T-helper 2 cell treated with Interferon-gamma antibody and Interleukin-4, amounts not matched to agents 100 ng/mL and 5 ng/mL, for 36 hours (primary cell): ENCODE measurements around the gene PRICKLE4. TPM values are rescaled to one million over a fixed set of nuclear protein-coding genes. Genes with fewer than 3 reads are reported as not detected.

ENCODE experiments used
- intact Hi-C: fragments of 100-400 bp; cut with micrococcal nuclease; formaldehyde crosslinking; loops from one replicate; pipeline ENCODE4 v1.15.1; 2023
- total RNA-seq: library from RNA; stranded (reverse); gene quantifications from 2 replicates; pipeline ENCODE4 v1.2.3, GENCODE V29; 2022

PRICKLE4 gene, protein sequence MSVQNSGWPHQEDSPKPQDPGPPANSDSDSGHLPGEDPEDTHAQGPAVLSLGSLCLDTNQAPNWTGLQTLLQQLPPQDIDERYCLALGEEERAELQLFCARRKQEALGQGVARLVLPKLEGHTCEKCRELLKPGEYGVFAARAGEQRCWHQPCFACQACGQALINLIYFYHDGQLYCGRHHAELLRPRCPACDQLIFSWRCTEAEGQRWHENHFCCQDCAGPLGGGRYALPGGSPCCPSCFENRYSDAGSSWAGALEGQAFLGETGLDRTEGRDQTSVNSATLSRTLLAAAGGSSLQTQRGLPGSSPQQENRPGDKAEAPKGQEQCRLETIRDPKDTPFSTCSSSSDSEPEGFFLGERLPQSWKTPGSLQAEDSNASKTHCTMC
- total RNA-seq, result not detected in 2 replicates

DNA sequence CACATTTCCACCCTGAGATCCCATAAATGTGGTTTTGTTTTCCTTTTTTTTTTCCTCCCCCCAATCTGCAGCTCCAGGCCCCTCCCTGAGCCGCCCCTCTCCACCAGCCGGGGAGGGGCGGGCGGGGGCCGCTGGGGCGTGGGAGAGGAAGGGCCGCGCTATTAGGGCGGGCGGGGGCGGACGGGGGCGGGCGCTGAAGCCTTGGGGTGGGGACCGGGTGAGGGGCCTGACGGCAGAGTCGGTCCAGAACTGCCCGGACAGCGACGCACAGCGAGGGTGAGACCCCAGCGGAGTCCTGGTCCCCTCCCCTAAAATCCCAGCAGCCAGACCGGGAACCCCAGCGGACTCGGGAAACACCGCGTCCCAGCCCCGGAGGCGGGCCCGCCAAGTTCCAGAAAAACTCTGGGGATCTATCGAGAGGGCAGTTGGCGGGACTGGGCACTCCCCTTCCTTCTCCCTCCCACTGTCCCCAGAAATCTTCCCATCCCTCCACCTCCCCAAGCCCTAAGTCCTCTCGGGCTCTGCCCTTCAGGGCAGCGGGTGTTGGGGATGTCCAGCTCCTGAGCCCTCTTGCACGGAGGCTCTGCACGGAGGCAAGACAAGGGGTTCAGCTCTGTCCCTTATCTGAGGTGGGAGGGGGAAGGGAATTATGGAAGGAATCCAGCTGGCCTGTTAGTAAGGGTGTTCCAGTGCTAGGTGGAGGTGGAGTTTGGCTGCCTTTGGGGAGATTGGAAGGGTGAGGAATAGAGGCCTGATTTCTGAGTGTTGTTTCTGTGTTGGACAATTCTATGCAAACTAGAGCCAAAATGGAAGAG is at the start of gene PRICKLE4:
TSS of gene PRICKLE4 (plus strand) at position 232 of the 815 bp plus-strand sequence. CDS start 2,692 bp downstream, outside the sequence.
- intact Hi-C loops, result loop anchor here (1.0 kb wide), 5 partner anchors 45 to 437 kb away; partner anchors contain the start of genes MRPS10, TAF8 and TFEB

DNA sequence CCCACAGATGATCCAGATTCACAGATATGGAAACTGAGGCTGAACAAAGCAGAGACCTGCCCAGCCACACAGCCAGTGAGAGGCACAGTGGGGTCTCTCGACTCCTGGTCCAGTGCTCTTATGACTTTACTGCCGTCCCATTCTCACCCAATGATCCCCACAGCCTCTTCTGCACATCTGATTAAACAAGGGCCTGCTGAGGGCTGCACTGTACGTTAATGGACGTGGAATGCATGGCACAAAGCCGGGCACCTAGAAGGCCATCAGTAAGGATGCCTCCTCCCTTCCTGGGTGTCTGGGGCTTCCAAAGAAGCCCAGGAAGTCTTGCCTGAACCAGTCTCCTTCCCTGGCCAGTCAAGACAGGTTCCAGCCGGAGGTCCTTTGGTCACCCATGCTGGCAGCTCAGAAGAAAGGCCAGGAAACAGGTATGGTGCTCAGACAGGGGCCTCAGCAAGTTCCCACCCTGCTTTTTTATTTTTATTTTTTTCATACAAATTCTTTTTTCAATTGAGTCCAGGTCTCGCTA is 49.0 kb upstream of the PRICKLE4 start:
- intact Hi-C loops, result no loop called here

DNA sequence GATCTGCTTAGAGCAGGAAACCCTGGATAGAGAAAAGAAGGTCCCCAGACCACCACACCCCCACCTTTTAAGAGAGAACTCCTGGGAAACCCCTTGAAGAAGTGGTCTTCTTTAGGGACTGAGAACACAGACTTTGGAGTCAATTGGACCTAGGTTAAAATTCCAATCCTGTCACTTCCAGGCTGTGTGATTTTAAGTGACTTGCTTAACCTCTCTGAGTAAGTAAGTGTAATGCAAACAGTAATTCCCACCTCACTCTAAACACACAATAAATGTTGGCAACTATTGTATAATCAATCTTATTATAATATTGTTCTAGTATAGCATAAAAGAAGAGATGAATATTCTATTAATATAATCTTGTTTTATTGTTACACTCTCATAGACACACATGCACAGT is 48.4 kb upstream of the PRICKLE4 start:
- intact Hi-C loops, result no loop called here

DNA sequence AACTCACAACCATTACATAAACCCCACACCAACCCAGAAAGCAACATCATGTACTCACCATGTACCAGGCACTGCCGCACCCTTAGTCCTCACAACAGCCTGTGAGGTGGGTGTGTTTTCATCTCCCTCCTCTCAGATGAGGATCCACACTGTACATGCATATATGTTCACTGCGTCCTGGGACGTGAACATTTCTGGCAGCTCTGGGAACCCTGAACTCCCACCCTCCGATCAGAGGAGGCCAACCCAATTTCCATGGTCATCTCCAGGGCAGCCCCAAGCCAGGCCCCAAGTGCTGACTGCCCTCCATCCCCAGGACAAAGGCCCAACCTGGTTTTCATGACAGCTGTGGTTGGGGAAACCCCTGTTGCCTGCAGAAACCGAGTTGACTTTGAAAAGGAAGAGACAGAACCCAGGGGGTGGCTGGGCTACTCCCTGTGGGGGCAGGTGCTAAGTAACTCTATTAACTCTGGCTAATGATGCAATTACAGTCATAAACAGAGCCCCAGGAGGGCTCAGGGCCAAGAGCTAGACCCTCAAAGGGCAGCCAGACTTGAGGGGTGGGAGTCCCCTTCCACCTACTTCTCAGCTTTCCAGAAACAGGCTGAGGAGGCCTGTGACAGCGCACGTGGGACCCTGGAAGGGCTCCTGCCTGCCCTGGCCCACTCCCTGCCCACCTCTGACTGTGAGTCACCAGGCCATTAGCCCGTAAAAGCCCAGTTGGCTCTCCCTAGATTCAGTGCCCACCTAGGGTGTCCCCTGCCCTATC is 47.8 kb upstream of the PRICKLE4 start:
- intact Hi-C loops, result no loop called here

DNA sequence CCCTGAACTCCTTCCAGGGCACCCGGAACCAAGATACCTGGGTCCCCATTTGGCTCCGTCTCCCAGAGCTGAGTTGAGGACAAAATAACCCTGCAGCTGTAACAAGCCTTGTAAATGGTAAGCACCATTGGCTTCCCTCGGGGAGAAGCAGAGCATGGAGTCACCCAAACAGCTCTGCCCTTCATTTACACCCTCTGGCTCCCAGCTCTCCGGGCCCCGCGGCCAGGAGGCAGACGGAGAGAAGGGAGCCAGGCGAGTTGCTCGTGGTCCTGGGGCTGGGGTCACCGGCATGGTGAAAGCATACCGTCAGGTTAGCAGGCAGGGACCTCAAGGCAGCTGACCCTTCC is 47.2 kb upstream of the PRICKLE4 start:
- intact Hi-C loops, result no loop called here

DNA sequence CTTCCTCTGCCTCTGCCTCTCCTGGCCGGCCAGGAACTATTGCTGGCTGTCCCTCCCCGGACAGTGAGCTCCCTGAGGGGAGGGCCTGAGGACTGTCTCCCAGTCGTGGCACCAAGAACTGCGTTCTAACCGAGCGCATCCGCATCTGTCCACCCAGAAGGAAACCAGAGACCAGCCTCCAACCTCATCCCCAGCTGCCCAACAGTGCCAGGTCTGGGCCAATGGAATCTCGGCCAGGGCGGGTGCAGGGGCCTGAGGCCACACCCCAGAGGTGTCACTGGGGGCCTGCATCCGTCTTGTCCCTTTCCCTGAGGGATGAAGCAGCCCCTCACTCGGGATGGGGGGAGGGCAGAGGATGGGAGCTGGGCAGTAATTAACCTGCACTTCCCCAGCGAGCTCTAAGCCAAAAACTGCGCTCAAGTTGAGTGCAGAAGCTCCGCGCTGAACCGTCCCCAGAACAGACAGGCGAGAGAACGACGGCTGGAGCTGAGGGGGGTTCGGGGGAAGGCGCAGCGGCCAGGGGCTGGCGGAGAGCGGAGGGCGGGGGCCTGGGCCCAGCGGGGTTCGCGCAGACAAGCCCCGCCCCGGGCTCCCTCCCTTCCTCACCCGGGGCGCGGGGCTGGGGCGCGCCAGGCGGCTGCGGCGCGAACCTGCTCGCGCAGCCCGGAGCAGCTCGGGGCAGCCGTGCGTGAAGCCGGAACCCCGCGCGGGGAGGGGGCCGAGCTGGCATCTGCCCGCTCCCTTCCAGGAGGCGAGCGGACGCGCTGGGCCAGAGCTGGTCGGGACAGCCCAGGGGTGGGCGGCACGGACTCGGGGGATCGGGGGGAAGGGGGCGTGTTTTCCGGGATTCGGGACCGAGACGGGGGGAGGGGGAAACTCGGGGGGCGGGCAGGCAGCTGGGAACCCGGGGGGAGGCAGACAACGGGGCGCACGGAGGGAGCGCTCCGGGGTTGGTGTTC is 46.6 kb upstream of the PRICKLE4 start:
- intact Hi-C loops, result loop anchor here (1.0 to 2.0 kb wide), 4 partner anchors 27 to 311 kb away; partner anchors contain the start of gene USP49

DNA sequence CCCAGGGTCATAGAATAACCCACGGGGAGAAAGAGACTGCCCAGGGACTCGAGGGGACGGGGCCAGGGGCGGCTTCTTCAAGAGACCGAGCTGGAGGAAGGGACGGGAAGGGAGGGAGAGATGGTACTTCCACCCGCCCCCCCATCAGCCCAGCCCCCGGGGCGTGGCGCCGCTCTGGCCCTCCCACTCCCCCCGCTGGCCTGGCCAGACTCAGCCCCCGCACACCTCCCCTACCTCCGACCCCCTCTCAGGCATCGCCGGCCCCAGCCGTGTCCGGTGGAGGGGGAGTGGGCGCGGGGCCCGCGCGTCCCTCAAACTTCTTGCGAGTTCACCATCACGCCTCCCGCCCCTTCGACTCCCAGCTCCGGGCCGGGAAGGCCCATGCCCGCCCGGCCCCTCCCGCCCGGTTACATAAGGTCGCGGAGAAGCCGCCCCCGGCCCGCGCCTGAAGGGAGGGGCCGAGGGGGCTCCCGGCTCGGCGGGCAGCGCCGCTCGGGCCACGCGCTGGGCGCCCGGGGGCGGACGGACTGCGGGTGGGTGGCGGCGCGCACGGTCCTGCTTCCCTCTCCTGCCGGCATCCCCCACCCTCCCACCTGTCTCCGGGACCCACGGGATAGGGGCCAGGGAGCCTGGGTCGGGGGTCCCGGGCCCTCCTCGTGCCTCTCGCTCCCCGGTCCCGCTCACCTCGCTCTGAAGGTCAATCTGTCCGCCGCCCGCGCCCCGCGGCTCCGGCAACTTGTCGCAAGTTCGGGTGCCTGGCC is 45.7 kb upstream of the PRICKLE4 start:
- intact Hi-C loops, result loop anchor here (1.0 to 5.0 kb wide), 7 partner anchors 28 to 482 kb away; partner anchors contain the start of genes MRPS10, PRICKLE4, TOMM6 and USP49

DNA sequence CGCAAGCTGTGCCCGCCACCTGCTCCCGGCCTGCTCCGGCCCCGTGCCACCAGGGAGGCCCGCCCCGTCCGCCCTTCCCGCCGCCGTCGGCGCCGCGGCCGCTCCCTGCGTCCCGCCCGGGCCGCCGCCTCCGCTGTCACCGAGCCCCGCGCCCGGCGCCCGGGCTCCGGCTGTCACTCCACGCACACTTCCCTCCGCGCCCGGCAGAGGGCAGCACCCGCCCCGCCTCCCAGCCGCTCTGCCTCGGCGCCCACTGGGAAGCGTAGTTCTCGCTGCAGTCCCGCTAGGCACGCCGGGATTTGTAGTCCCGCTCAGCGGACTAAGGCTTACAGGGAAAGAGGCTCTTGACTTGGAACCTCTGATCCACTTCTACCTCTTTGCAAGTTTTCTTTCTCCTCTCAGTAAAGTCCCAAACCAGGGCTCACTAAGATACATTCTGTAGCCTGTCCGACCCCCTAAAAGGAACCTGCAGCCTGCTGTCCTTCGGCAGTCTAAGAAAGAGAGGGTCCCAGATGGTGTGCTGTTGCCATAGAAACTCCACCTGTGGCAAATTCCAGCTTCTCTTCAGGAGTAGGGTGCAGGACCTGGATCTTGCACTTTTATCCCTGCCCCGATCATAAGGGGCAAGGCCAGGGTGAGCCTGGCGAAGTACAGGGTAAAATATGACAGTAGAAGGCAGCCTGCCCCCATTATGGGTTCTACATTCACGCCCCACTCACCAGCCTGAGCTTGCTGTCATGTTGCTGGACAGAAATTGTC is 45.0 kb upstream of the PRICKLE4 start, which contains the start of gene TFEB:
TSS of gene TFEB (minus strand) at position 182 of the 759 bp plus-strand sequence. CDS start 44,395 bp downstream, outside the sequence.
- intact Hi-C loops, result loop anchor here (1.0 to 5.0 kb wide), 6 partner anchors 29 to 482 kb away; partner anchors contain the start of genes MRPS10, PRICKLE4, TOMM6 and USP49

DNA sequence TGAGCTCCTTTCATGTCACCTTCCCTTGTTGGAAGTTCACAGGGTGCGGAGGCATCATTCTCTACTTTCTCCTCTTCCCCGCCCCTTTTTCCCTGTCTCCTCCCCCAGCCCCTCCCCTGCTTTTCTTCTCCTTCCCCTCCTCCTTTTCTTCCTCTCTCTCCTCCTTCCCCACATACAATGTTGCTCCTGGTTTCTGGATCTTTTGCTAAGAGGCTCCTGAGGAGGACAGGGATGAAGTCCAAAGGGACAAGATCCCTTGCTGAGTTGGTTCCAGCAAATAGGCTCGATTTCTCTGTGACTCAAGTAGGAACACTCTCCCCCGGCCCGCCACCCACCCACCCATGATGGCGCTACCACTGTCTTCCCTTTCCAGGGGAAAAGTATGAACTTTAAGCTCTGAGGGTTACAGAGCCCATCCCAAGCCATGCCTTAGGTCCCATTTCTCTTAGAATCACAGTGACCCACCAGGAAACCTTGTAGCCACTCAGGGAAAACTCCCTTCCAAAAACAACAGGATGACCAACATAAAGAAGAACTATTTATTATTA is 44.3 kb upstream of the PRICKLE4 start:
- intact Hi-C loops, result loop anchor here (5.0 kb wide), 1 partner anchor 481 kb away; the partner anchor contains the start of gene MRPS10

DNA sequence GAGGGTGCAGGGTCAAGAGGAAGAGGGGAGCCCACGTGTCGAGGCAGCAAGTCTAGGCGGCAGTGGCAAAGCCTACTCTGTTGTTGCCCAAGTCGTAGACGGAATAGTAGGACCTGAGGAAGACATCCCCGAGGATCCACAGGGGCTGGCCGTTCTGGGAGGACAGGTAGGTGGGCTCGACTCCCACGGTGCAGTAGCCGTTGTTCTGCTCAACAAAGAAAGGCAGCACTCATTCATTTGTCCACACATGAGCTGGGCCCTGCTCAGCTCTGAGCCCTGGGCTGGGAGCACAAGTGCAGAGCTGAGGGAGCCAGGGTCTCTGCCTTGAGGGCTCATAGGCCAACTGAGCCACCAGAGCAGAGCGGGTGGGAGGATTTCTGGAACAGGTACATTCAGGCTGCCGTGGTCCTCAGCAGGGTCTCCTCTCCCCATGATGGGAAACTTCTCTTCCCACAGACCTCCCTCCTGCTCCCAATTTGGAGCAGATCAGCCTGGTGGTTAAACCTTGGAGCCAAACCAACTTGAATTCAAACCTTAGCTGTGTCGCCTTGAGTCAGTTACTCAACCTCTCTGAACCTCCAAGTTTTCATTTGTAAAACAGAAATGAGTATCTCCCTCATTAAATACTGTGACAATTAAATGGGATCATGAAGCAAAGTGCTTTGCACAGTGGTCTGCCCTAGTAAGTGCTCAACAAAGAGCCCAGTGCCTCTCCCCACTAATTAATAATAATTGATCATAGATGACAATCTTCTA is 43.6 kb upstream of the PRICKLE4 start:
- intact Hi-C loops, result loop anchor here (5.0 kb wide), 1 partner anchor 480 kb away; the partner anchor contains the start of gene MRPS10

DNA sequence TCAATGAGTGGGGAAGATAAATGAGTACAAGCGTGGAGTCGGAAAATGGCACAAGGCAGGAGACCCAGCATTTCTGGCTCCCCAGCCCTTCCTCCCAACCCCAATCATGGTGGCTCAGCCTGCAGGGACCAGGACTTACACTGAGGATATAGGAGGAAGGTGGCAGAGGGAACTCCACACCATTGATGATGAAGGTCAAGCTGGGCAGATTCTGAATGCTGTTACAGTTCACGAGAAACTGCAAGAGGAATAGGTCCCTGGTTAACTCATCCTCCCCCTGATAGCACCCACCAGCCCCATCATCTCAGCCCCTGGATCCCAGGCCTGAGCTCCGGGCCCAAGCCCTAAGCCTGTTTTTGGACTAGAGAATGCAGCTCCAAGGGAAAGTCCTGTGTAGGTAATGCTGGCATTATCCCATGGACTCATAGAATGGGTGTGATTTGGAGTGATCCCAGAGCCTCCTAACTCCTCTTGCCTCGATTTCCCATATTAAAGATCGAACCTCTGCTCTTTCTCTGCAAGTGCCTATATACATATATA is 42.9 kb upstream of the PRICKLE4 start:
- intact Hi-C loops, result loop anchor here (5.0 kb wide), 1 partner anchor 480 kb away; the partner anchor contains the start of gene MRPS10

DNA sequence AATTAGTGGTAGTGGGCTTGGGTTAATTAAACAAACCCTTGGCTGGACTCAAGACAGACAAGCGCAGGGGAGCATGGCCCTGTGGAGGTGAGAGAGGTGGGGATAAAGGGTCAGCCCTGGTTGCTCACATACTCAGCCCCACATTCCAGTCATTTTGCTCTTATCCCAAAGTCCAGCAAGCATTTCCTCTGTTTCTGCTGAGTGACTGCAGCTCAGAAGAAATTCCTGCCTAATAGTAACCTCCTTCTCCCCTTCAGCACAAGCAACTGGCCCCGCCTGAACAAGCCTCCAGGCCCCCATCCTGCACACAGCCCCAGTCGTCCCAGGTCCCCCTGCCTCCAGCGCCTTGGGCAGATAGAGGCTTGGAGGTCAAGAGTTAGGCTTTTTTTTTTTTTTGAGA is 41.5 kb upstream of the PRICKLE4 start:
- intact Hi-C loops, result loop anchor here (5.0 kb wide), 1 partner anchor 478 kb away; the partner anchor contains the start of gene MRPS10

DNA sequence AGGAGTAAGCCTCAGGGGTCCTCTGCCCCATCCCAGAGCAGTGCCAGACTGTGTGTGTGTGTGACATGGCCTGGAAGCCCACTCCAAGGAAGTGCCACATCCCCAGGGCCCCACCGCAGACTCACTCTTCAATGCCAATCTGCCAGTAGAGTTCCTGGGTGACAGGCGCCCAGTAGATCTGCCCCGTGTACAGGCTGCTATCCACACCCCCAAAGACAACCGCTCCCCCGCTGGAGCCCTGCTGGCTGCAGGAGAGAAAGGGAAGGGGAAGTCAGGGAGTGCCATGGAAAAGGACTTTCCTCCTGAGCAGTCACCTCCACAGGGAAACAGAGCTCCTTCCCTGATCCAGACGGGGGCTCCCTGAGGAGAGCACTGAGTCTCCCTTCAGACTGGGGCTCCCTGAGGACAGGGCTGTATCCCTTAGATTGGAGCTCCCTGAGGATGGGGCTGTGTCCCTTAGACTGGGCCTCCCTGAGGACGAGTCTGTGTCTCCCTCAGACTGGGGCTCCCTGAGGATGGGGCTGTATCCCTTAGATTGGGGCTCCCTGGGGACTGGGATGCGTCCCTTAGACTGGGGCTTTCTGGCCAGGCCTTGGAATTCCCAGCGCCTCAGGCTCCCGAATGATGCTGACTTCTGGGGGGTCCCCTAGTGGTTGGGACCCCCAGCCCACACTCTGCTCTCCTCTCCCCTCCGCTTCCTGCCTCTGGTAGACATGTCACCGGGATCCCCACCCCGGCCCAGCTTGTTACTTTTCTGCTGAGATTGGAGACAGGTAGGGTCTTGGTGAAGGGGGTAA is 40.0 kb upstream of the PRICKLE4 start:
- intact Hi-C loops, result no loop called here

DNA sequence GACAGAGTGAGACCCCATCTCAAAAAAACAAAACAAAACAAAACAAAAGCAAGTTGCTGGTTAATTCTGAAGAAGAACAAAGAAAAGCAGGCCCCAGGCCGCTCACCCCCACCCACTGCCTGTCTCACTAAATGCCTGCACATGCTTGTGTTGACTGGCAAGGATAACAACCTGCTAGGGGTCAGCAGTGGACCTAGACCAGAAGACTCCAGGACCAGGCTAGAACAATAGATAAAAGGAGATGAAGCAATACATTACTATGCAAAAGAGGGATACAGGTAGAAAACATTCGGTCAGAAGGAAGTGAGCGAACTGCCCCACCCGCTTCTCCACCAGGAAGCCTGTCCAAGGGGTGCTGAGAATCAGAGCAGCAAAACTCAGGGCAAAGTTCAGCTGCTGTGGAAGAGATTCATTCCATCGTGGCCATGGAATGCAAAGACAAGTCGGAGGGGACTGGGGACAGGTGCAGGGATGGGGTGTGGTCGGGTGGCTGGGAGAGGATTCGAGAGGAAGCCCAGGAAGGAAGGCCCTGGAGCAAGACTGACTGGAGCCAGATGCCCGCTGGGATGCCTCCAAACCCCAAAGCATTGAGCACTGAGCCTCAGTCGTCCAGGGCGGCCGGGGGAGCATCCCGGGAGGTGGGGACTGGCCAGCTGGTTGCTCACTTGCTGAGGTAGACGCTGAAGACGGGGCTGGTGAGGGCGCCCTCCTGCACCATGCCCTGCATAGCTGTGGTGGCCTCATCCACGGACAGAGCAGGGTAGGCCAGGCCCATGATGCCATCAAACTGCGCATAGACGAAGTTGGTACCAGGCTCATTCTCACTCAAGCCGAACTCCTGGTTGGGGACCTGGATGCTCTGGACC is 38.7 kb upstream of the PRICKLE4 start:
- intact Hi-C loops, result no loop called here
